ENCODE results near the gene ACP2.
A peak's percentile ranks its signal among the peaks of the same experiment; 100 is the strongest.
"Not testable (repeated sequence)": the region's sequence is repeated elsewhere in the genome, so short reads cannot be mapped to it uniquely, and the experiment has no call there.

The ACP2 gene

DNA sequence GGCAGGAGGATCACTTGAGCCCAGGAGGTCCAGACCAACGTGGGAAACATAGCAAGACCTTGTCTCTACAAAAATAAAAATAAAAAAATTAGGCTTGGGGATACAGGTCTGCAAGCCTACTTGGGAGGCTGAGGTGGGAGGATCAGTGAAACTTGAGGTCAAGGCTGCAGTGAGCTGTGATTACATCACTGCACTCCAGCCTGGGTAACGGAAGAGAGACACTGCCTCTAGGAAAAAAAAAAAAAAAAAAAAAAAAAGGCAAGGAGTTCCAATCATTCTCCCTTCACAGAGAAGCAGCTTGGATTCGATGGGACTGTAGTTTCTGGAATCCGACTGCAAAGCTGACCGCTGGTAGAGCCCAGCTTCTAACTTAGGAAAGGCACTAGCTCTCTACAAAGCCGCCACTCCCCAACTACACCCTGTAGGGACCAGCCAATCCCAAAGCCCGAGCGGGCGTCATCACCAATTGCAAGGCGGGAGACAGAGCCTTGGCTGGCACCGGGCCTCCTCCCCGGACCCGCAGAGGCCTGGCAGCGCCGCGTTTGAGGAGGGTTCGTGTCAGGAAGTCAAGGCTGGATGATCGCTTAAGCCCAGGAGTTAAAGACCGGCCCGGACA, 34.6 kb downstream of the ACP2 start:
- in situ Hi-C loops (cut with MboI; ENCODE audit: low sequenced_read_pairs, unreplicated experiment) = no loop called here
- DNase-seq (ENCODE audit: low spot score) = peak; percentile 81
- TF ChIP-seq CTCF (IDR thresholded peaks at IDR 0.05; ENCODE audit: borderline replicate concordance, control extremely low read depth, extremely low read depth, insufficient read depth, missing control alignments) = no peak

DNA sequence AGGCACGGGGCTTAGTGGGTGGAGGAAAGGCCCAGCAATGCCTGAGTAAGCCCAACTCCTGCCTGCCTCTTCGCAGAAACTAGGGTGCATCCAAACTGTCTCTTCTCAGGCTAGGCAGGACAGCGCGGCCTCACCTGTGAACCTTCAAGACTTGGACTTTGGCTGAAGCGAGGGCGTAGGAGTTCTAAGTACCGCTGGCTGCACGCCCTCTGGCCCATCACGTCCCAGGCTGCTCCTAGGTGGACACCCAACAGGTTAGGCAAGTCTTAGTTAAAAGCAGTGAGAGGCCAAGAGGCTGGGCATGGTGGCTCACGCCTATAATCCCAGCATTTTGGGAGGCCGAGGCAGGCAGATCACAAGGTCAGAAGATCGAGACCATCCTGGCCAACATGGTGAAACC, 35.7 kb downstream of the ACP2 start:
- DNase-seq (ENCODE audit: low spot score) = no peak
- in situ Hi-C loops (cut with MboI; ENCODE audit: low sequenced_read_pairs, unreplicated experiment) = no loop called here
- TF ChIP-seq CTCF (IDR thresholded peaks at IDR 0.05; ENCODE audit: borderline replicate concordance, control extremely low read depth, extremely low read depth, insufficient read depth, missing control alignments) = no peak

DNA sequence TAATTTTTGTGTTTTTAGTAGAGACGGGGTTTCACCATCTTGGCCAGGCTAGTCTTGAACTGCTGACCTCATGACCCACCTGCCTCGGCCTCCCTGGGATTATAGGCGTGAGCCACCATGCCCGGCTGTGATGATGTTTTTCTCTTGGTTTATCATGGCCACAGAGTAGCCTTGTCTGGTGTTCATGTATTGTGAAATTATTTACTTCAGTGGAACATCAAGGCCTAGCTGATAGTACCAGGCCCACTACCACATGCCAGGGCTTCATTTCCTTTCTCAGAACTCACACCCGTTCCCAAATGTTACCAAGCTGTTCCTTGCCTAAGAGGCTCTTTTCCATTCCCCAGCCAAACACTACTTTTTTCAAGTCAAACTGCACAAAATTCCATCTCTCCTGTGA, 40.0 kb downstream of the ACP2 start:
- in situ Hi-C loops (cut with MboI; ENCODE audit: low sequenced_read_pairs, unreplicated experiment) = no loop called here
- no peak for TF ChIP-seq CTCF (IDR thresholded peaks at IDR 0.05; ENCODE audit: borderline replicate concordance, control extremely low read depth, extremely low read depth, insufficient read depth, missing control alignments)
- no peak for DNase-seq (ENCODE audit: low spot score)

GRCh38 chr11:47208008-47208552, 40.5 kb downstream of the ACP2 start:
- DNase-seq (ENCODE audit: low spot score); in situ Hi-C loops (cut with MboI; ENCODE audit: low sequenced_read_pairs, unreplicated experiment): not testable (repeated sequence)

GRCh38 chr11:47207459-47207858, 41.2 kb downstream of the ACP2 start:
- DNase-seq (ENCODE audit: low spot score) = no peak
- in situ Hi-C loops (cut with MboI; ENCODE audit: low sequenced_read_pairs, unreplicated experiment) = no loop called here
- TF ChIP-seq CTCF (IDR thresholded peaks at IDR 0.05; ENCODE audit: borderline replicate concordance, control extremely low read depth, extremely low read depth, insufficient read depth, missing control alignments) = no peak

GRCh38 chr11:47206577-47206976, 42.0 kb downstream of the ACP2 start:
- in situ Hi-C loops (cut with MboI; ENCODE audit: low sequenced_read_pairs, unreplicated experiment); DNase-seq (ENCODE audit: low spot score): not testable (repeated sequence)

DNA sequence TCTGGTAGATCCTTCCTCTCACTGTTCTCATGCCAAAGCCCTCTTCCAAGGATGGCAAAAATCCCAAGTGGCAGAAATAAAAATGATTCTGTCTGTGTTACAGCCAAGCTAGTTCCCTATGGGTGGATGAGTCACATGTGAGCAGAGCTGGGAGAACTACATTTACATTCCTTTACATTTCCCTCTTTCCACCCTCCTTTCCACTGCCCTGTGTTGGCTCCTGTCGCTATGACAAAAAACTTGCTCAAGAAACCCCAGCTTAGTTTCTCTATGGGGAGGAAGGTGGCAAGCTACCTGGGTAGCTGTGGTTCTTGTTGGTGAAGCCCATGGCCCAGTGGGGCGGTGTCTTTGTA, 44.0 kb downstream of the ACP2 start:
- DNase-seq (ENCODE audit: low spot score) = no peak
- TF ChIP-seq CTCF (IDR thresholded peaks at IDR 0.05; ENCODE audit: borderline replicate concordance, control extremely low read depth, extremely low read depth, insufficient read depth, missing control alignments) = no peak
- in situ Hi-C loops (cut with MboI; ENCODE audit: low sequenced_read_pairs, unreplicated experiment) = no loop called here

- DNase-seq (ENCODE audit: low spot score) = no peak
- TF ChIP-seq CTCF (IDR thresholded peaks at IDR 0.05; ENCODE audit: borderline replicate concordance, control extremely low read depth, extremely low read depth, insufficient read depth, missing control alignments) = no peak
- in situ Hi-C loops (cut with MboI; ENCODE audit: low sequenced_read_pairs, unreplicated experiment) = no loop called here
Measured at GRCh38 chr11:47202576-47202975, 46.0 kb downstream of the ACP2 start.

Data from GM13976 (cell line).